Ectodermal cell (in vitro differentiated cells): ENCODE measurements around the gene FRS3.

Experiments
- H3K27ac ChIP-seq: 2 replicates; pipeline ENCODE4 v1.7.0; 2013; ENCODE audit warnings: mild to moderate bottlenecking, low read depth, low read length; ENCODE audit not compliant: insufficient read depth, poor library complexity, severe bottlenecking
- H3K27me3 ChIP-seq: 2 replicates; pipeline ENCODE4 v1.7.0; 2013; ENCODE audit warnings: mild to moderate bottlenecking, low read length; ENCODE audit not compliant: insufficient read depth, control insufficient read depth, poor library complexity, severe bottlenecking
- H3K36me3 ChIP-seq: one replicate; pipeline ENCODE4 v1.7.0; 2013; ENCODE audit warnings: low read length; ENCODE audit not compliant: control insufficient read depth, insufficient read depth
- H3K4me1 ChIP-seq: one replicate; pipeline ENCODE4 v1.7.0; 2013; ENCODE audit warnings: low read length; ENCODE audit not compliant: control insufficient read depth, insufficient read depth
- H3K4me3 ChIP-seq: 2 replicates; pipeline ENCODE4 v1.7.0; 2013; ENCODE audit warnings: low read depth, low read length, control low read depth; ENCODE audit not compliant: insufficient read depth
- H3K9me3 ChIP-seq: 2 replicates; pipeline ENCODE4 v1.7.0; 2013; ENCODE audit warnings: mild to moderate bottlenecking, low read length, moderate library complexity; ENCODE audit not compliant: control insufficient read depth
- WGBS, 2 experiments: methylation state at CpG; one replicate each; pipeline ENCODE4 v1.1.7; 2013; ENCODE audit warnings: missing lambda C conversion rate in 2 of 2; 5-methylcytosine and 5-hydroxymethylcytosine counted together

Gene FRS3

DNA sequence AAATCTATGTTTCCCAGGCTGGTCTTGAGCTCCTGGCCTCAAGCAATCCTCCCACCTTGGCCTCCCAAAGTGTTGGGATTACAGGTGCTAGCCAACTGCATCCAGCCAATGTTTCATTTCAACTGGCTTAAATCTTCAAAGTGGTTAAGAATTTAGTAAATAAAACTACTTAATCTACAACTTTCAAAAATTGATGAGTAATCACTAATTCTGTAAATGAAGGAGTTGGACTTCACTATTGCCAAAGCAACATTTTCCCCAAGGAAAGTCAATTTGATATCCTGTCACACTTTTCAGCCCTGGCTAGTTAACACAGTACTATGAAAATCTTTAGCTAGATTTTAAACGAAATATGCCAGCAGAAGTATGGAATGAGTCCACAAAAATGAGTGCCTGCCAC is 11.6 kb upstream of the FRS3 start:
- no peaks in the 10 kb centered on the region for H3K4me1 ChIP-seq
- H3K9me3 ChIP-seq = no peaks in the 10 kb centered on the region
- no peaks in the 10 kb centered on the region for H3K27me3 ChIP-seq
- WGBS, 2 experiments = 94 to 100% methylated on average over 1 of the region's 1 CpG
- no peak overlapping the region for H3K4me3 ChIP-seq
- H3K27ac ChIP-seq = no peak overlapping the region
- peaks cover 13% of the 10 kb centered on the region for H3K36me3 ChIP-seq

DNA sequence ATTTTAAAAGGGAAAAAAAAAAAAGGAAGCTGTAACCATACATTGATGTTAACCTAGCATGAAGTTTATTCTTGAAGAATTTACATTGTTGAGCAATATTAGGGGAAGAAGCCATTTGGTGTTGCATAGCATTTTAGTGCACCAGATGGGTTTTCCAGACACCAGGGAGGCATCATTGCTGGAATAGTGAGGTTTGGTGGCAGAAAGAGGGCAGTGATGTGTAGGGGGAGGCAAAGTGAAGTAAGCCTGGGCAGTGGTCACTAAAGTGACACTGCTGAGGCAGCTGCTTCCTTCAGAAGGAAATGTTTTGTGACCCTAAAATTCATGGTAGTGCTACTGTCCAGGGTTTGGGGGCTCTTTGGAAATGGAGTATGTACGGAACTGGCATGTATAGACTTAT is 10.3 kb upstream of the FRS3 start:
- WGBS, 2 experiments = 97 to 100% methylated on average over 1 of the region's 1 CpG
- Histone ChIP-seq H3K9me3 (no peaks in the 10 kb centered on the region), H3K4me3 (no peak overlapping the region), H3K27me3 (peaks cover 12% of the 10 kb centered on the region), H3K4me1 (no peaks in the 10 kb centered on the region), H3K36me3 (peaks cover 13% of the 10 kb centered on the region), H3K27ac (no peak overlapping the region)

DNA sequence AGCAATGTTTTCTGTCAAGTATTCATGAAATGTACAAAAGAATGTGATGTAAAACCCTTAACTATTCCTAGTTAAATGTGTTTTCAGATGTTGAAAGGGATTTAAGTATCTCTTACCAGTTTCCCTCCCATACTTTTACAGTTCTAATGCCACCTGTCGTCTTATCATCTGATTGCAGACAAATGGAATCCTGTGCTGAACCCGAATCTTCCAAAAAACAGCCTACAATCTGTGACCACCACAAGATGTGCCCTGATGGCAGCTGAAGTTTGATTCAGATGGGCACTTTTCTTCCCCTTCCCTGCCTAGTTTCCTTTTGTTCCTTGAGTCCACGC is 9.7 kb upstream of the FRS3 start:
- WGBS, 2 experiments = 94 to 98% methylated on average over 3 of the region's 3 CpGs
- no peaks in the 10 kb centered on the region for H3K4me1 ChIP-seq
- no peak overlapping the region for H3K27ac ChIP-seq
- peaks cover 13% of the 10 kb centered on the region for H3K27me3 ChIP-seq
- no peak overlapping the region for H3K4me3 ChIP-seq
- no peaks in the 10 kb centered on the region for H3K9me3 ChIP-seq
- H3K36me3 ChIP-seq = peaks cover 13% of the 10 kb centered on the region

DNA sequence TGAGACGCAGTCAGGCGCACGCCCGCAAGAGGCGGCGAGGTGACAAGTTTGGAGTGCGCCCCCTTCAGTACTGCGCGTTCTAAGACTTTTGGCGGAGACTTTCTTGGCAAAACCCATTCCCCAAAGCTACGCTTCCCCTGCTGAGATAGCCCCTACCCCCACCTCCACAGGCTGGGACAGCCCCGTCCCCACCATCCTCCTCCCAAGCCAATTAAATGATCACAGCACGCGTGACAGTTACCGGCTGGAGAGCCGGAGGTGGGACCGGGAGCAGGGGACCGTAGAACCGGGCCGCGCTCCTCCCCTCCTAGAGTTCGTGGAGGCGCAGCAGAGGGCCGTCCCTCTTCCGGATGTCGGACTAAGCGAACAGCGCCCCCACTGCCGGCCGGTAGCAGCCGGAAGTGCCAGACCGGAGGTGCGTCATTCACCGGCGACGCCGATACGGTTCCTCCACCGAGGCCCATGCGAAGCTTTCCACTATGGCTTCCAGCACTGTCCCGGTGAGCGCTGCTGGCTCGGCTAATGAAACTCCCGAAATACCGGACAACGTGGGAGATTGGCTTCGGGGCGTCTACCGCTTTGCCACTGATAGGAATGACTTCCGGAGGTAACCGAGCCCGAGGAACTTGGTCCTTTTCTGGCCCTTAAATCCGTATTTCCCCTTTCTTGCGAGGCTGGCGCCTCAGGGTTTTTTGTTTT is 7.7 kb upstream of the FRS3 start, which contains the start of gene TOMM6:
Gene TOMM6 (plus strand): TSS at position 476 of the 699 bp plus-strand sequence. CDS start 4 bp downstream, at position 480.
- WGBS, 2 experiments = 0% methylated on average over 55 of the region's 55 CpGs
- Histone ChIP-seq H3K27me3 (peaks cover 13% of the 10 kb centered on the region), H3K27ac (peak within 1 kb of the TSS; percentile 88)

DNA sequence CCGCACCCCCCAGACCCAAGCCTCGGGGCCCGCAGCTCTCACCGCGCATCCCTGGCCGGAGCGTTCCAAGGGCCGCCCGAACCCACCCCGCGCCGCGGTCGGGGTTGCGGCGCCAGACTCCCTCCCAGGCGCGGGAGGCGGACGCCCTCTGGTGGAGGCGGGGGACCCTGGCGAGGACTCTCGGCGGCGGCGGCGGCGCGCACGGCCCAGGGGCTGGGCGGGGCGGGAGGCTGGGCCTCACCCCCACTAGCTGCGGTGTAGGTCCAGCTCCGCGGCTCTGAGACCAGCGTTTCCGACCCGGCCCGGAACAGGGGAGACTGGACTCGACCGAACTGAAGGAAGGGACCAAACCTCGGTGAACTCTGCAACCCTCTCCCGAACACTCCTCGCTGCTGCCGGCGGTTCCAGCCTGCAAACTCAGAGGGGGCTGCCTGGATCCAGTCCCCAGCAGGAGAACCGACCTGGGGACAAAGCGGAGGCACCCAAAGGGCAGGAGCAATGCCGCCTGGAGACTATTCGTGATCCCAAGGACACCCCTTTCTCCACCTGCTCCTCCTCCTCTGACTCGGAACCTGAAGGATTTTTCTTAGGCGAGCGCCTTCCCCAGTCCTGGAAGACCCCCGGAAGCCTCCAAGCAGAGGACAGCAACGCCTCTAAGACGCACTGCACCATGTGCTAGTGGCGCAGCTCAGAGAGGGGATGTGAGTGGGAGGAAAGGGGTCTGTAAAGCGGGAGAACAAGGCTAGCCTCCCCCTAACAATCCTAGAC is 6.9 kb upstream of the FRS3 start:
- H3K27me3 ChIP-seq = peaks cover 16% of the 10 kb centered on the region
- peak overlapping the region; percentile 99 for H3K4me3 ChIP-seq
- H3K27ac ChIP-seq = peak overlapping the region; percentile 88
- 1% methylated on average over 58 of the region's 58 CpGs for WGBS, 2 experiments
- peaks cover 13% of the 10 kb centered on the region for H3K36me3 ChIP-seq
- no peaks in the 10 kb centered on the region for H3K4me1 ChIP-seq
- H3K9me3 ChIP-seq = no peaks in the 10 kb centered on the region

More for the DNA sequence above, 7.7 kb upstream of the FRS3 start, which contains the start of gene TOMM6:
- Histone ChIP-seq H3K9me3 (no peaks in the 10 kb centered on the region), H3K4me3 (peak within 1 kb of the TSS; percentile 99), H3K36me3 (peaks cover 13% of the 10 kb centered on the region), H3K4me1 (no peaks in the 10 kb centered on the region)

DNA sequence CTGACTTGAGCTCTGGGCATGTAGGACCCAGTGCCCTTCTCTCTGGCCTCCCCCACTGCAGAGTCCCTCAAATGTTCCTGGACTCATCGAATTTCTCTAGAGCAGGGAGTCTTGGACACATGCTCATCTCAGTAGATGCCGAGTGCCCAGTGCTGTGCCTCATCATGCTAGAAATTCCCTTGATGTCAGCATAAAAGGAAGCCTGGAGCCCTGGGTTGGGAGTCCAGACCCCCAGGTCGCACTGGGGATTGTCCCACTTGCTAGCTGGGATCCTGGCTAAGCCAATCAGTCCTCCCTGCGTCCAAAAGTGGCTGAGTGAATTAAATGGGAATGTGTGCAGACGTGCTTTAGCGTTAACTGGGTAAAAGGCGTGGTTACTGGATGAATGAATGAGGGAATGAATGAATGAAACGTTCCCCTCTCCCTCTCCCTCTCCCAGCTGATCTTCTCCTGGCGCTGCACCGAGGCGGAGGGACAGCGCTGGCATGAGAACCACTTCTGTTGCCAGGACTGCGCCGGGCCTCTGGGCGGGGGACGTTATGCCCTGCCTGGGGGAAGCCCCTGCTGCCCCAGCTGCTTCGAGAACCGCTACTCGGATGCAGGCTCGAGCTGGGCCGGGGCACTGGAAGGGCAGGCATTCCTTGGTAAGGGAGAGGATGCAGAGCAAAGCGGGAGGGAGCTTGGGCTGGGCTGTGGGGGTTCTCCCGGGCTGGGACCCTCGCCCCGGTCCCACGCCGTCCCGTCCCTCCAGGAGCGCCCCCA is 6.2 kb upstream of the FRS3 start:
- H3K36me3 ChIP-seq = peaks cover 13% of the 10 kb centered on the region
- peaks cover 5% of the 10 kb centered on the region for H3K4me1 ChIP-seq
- H3K9me3 ChIP-seq = no peaks in the 10 kb centered on the region
- no peak overlapping the region for H3K27ac ChIP-seq
- WGBS, 2 experiments = 28 to 29% methylated on average over 29 of the region's 29 CpGs
- peak overlapping the region; percentile 99 for H3K4me3 ChIP-seq
- H3K27me3 ChIP-seq = peaks cover 24% of the 10 kb centered on the region

DNA sequence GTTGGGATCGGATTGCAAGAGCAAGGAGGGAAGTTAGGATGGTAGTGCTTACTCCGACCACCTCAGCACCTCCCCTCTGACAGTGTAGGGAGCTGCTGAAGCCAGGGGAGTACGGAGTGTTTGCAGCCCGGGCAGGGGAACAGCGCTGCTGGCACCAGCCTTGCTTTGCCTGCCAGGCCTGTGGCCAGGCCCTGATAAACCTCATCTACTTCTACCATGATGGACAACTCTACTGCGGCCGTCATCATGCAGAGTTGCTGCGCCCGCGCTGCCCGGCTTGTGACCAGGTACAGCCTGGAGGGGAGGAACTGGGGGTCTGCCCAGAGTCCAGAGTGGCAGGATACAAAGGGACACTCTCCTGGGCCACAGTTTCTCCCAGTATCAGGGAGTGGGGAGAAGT is 5.6 kb upstream of the FRS3 start:
- no peaks in the 10 kb centered on the region for H3K9me3 ChIP-seq
- no peak overlapping the region for H3K4me3 ChIP-seq
- peaks cover 13% of the 10 kb centered on the region for H3K36me3 ChIP-seq
- H3K27me3 ChIP-seq = peaks cover 27% of the 10 kb centered on the region
- H3K4me1 ChIP-seq = peaks cover 5% of the 10 kb centered on the region
- no peak overlapping the region for H3K27ac ChIP-seq
- 84 to 87% methylated on average over 11 of the region's 11 CpGs for WGBS, 2 experiments

DNA sequence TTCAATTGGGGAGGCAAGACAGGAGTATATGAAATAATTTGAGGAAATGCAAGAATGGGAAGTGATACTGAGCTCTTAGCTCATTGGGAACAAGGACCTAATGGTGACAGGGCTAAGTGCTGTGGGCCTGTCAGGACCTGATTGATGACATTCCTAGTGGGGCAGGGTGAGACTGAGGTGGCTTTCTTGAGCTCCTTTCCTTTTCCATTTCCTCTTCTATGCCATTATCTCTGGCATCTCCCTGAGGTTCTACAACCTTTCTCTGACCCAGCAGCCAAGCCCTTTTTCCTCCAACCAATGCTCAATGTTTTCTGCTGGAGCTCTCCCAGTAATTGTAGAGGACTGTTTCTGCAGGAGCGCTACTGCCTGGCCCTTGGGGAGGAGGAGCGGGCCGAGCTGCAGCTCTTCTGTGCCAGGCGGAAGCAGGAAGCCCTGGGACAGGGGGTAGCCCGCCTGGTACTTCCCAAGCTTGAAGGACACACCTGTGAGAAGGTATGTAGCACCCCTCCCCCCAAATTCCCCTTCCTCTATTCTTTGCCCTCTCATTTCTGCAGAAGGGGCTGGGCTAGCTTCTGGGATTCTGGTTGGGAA is 5.0 kb upstream of the FRS3 start:
- 81 to 89% methylated on average over 5 of the region's 5 CpGs for WGBS, 2 experiments
- peaks cover 5% of the 10 kb centered on the region for H3K4me1 ChIP-seq
- H3K9me3 ChIP-seq = no peaks in the 10 kb centered on the region
- peaks cover 27% of the 10 kb centered on the region for H3K27me3 ChIP-seq
- H3K36me3 ChIP-seq = peaks cover 7% of the 10 kb centered on the region
- no peak overlapping the region for H3K27ac ChIP-seq
- no peak overlapping the region for H3K4me3 ChIP-seq

DNA sequence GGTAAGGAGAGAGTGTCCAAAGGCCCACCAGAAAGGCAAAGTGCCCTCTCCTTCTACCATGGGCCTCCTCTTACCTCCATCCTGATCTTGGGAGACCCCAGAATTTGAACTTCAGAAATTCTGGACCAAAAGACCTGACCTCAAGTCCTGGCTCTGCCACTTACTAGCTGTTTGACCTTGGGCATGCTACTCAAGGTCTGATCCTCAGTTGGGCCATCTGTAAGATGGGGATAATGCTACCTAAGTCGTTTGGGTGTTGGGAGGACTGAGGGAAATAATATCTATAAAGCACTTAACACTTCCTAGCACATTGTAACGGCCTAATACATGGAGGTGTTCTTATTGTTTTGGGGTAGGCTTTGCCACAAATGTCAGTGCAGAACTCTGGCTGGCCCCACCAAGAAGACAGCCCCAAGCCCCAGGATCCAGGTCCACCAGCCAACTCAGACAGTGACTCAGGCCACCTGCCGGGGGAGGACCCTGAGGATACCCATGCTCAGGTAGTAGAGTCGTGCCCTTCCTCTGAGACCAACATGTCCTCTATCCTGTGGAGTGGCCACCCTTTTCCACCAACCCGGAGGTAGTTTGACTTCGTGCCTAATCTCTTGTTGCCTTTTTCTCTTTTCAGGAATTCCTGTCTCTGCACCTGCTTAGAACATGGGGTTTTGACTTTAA is 3.5 kb upstream of the FRS3 start:
- H3K9me3 ChIP-seq = no peaks in the 10 kb centered on the region
- no peak overlapping the region for H3K4me3 ChIP-seq
- peaks cover 11% of the 10 kb centered on the region for H3K4me1 ChIP-seq
- H3K27ac ChIP-seq = no peak overlapping the region
- H3K36me3 ChIP-seq = no peaks in the 10 kb centered on the region
- peaks cover 27% of the 10 kb centered on the region for H3K27me3 ChIP-seq
- 69 to 80% methylated on average over 5 to 6 of the region's 6 CpGs for WGBS, 2 experiments
